Stimulated activated CD8-positive, alpha-beta memory T cell treated with anti-CD3 and anti-CD28 coated beads, Interleukin-7, amount 100 ng/mL, for 24 hours (primary cell): Measurements from ENCODE around the gene MRPL36.

ENCODE experiments used
- DNase-seq: peaks from one replicate; pipeline ENCODE4 v3.0.0-alpha.2; 2020; ENCODE audit warnings: low read depth

The MRPL36 gene

GRCh38 chr5:1764606-1764960 lies 35.1 kb downstream of the MRPL36 start:
- no peak for DNase-seq

- DNase-seq = no peak
These were observed 35.6 kb downstream of the MRPL36 start for GRCh38 chr5:1763960-1764605.

DNA sequence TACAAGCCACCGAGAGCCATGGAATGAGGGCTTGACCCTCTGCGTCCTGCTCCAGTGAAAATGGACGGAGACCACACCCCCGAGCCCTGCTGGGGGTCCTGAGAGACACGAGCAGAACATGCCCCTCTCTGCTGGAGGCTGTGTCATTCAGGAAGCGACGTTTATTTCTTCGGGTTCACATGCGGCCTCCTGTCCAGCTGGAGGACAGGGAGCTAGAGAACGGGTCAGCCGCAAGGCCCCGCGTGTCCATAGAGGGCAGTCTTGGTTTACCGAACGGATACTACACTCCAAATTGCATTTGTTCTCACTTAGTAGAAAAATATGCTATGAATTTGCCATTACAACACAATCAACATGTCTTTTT lies 36.1 kb downstream of the MRPL36 start:
- no peak for DNase-seq

DNA sequence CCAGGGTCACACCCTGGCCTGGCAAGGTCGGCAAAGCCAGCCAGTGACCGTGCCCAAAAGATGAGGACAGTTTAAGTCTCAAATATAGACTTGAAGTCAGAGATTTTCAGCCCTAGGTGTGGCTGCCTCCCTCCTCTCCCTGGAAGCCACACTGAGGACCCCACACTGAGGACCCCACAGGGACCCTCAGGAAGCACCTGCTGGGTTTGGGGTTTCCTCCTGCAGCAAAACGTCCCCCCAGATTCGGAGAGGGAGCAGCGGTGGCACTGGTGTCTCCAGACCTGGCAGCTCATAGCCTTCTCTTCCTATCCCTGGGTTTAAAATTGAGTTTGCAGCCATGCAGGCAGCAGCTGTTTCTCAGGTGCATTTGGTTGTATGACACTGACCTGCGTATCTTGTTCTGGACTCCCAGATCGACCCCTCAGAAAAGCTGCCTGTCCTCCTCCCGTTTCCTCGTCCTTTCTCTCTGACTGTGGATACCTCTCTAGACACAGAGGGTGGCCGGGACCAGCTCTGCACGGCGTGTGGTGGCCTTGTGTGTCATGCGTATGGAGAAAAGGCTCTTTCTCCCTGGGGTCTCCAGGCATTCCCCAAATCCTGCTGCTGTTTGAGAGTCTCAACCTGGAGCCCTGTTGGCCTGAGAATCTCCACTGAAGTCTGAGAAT lies 36.6 kb downstream of the MRPL36 start:
- DNase-seq = no peak

DNA sequence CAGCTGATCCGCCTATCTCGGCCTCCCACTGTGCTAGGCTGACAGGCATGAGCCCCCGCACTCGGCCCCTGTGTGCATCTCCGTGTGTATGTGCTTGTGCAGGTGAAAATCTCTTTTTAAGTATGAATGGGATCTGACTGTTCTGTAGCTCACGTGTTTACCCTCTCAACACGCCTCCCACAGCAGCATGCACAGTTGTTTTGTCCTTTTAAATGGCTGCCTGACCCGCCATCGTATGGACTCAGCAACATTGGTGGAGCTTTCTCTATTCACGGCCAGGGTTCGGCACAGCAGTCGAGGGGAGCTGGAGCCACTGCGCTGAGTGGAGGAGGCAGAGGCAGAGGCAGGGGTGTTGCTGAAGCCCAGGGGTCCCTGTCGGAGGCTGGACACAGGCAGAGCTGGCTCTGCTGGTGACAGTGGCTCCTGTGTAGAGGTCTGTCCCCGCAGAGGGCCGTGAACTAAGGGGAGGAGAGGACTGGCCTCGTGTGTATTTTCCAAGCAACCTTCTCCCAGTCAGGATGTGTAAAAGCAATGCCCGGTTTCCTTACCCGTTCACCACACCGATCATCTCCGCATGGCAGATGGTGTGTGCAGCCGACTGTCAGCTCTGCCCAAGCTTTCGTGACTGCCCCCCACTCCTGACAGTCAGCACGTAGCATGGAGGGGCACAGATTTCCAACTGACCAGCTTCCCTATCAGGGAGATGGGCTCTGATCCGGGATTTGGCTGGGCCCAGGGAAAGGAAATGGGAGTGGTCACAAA lies 37.3 kb downstream of the MRPL36 start:
- no peak for DNase-seq

DNA sequence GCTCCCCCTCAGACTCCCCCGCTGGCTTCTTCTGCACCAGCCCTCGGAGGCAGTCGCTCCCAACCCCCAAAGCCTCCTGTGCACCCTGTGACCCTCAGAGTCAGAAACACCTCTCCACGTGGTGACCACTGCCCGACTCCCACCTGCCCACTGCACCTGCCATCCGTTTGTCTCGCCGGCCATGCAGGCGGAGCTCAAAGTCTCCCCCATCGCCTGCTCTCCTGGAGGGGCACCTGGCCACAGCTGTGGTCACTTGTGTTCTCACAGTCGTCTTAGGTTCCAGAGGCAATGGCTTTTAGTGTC lies 38.2 kb downstream of the MRPL36 start:
- no peak for DNase-seq

- DNase-seq = no peak
These were observed 38.8 kb downstream of the MRPL36 start for GRCh38 chr5:1760656-1761452.

- DNase-seq = no peak
These were observed 39.4 kb downstream of the MRPL36 start for GRCh38 chr5:1760231-1760630.

DNA sequence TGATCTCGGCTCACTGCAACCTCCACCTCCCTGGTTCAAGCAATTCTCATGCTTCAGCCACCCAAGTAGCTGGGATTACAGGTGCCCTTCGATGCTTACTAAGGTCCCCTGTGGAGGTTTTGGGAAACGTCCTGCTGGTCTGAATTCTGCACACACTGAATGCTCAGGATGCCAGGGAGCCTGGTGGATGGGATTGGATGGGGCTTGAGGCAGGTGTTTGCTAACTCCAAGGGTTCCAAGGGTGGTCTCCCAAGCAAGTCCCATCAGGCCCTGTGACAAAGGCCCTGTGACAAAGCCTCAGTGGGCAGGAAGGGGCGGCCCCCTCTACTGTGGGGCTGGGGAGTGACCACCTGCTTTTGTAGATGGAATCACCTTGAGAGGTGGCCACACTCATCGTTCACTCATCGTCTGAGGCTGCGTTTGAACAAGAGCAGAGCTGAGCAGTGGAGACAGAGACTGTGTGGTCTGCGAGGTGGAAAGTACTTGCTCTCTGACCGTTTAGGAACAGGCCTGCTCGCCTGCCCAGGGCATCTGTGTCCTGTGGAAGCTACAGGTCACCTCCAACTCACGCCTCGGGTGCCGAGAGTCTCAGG lies 40.2 kb downstream of the MRPL36 start:
- DNase-seq = no peak

- DNase-seq = no peak
These were observed 41.1 kb downstream of the MRPL36 start for GRCh38 chr5:1758574-1758973.

- no peak for DNase-seq
These were observed 42.1 kb downstream of the MRPL36 start for GRCh38 chr5:1757511-1757910.

- DNase-seq = no peak
These were observed 43.2 kb downstream of the MRPL36 start for GRCh38 chr5:1756481-1756880.

DNA sequence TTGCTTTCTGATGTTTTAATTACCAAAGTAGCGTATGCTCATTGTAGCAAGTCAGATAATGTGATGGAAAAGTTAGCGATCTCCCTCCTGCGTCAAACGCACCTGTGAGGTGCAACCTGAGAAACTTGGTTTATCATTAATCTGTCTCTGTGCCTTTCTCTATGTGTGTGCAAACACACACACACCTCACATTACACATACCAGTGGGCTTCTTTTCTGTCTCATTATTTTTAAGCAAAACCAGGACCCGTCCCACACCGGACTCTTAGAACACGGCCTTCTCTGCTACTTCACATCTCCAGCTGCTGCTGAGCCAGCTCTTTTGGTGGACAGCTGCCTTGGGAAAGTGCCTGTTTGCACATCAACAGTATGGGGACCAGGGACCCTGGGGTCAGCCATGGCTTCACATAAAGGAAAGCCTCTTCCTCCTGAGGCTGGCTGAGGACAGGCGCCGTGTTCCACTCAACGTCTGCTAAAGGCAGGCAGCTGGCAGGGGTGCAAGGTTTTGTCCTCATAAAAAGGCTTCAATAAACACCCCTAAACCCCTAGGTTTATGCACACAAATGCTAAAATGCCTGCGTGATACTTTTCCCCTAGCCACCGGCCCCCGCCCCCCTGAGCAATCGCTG lies 44.2 kb downstream of the MRPL36 start:
- DNase-seq = no peak

DNA sequence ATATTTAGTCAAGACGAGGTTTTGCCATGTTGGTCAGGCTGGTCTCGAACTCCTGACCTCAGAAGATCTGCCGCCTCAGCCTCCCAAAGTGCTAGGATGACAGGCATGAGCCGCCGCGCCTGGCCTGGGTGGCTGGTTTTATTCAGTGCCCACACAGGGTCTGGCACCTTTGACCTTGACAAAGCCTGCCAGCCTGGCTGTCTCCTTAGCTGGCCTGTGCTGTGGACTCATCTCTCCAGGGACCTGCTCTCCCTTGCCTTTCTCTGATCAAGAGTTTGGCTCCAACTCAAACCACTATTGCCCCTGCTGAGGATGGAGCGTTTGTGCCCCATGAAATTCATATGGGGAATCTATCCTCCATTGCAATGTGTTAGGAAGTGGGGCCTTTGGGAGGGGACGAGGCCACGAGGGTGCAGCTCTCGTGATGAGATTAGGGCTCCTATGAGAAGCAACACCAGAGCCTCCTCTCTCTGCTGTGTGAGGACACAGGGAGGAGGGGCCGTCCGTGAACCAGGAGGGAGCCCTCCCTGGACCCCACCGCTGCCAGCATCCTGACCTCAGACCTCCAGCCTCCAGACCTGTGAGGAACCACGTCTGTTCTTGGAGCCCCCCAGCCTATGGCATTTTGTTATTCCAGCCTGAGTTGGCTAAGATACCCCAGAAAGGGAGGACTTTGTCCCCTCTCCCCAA lies 45.0 kb downstream of the MRPL36 start:
- no peak for DNase-seq

DNA sequence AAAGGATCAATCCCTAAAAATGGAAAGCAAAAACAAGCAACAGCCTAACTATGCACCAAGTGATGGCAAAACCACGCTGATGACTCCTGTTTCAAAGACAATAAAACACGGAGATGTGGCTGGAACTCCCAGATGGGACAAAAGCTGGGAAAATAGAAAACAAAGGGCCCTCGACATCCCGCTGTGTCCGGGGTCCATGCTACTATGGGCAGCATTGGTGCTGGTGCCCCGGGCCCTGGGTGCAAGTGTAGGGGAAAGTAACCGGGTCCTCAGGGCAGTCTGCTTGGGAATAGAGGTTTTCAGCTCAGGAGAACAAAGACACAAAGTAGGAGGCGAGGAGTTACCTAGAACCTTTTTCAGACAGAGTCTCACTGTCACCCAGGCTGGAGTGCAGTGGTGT lies 46.1 kb downstream of the MRPL36 start:
- DNase-seq = no peak

GRCh38 chr5:1752881-1753280 lies 46.8 kb downstream of the MRPL36 start:
- DNase-seq = no peak

- no peak for DNase-seq
These were observed 47.5 kb downstream of the MRPL36 start for GRCh38 chr5:1751864-1752822.

GRCh38 chr5:1751026-1751863 lies 48.4 kb downstream of the MRPL36 start:
- DNase-seq = no peak

DNA sequence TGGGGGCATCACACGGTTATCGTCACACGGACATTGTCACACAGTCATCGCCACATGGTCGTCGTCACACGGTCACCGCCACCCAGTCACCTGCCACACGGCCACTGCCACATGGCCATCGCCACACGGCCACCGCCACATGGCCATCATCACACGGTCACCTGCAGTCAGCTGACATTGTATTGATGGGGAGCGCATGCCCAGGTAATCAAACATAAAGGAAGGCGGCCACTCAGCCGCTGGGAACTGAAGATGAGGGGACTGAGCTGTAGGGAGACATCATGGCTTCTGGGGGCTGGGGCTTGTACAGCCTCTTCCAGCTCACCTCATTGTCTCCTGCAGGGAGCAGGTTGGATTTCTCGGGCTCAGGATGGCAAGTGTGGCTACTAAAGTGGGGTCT lies 49.2 kb downstream of the MRPL36 start:
- no peak for DNase-seq
